ENCODE results near the gene AS3MT. TPM values are rescaled to one million over a fixed set of nuclear protein-coding genes. Genes with fewer than 3 reads are reported as not detected.

Gene AS3MT
- total RNA-seq, 6 experiments from 2014 or later, result 5.3 to 23.2 (median 14.4) TPM

- no peak for ATAC-seq
- intact Hi-C loops (cut with DNase I), result no loop called here
- Histone ChIP-seq H3K4me1 (peaks cover 0 to 8% (median under 1%) of the 10 kb centered on the region in 4 donors), H3K27me3 (no peaks in the 10 kb centered on the region), H3K4me3 (peak overlapping the region; percentile 51 to 65 (median 61)), H3K9me3 (no peaks in the 10 kb centered on the region), H3K36me3 (peaks cover 0 to 5% (median 2%) of the 10 kb centered on the region in 4 donors), H3K27ac (peak overlapping the region in 2 of 3 donors; percentile 50 to 66)
- DNase-seq, result no peak
- 44% methylated on average over 5 of the region's 5 CpGs for WGBS (ENCODE audit: insufficient coverage, low coverage, low lambda C conversion rate, missing lambda C conversion rate)
- no peak for TF ChIP-seq CTCF (IDR thresholded peaks at IDR 0.05)
- TF ChIP-seq POLR2A (IDR thresholded peaks at IDR 0.05), result no peak
Observed at GRCh38 chr10:102868911-102869257, 386 bp upstream of the AS3MT start.

- TF ChIP-seq CTCF (IDR thresholded peaks at IDR 0.05) (no peak), POLR2A (IDR thresholded peaks at IDR 0.05) (no peak)
- peaks cover 0 to 8% (median 0%) of the 10 kb centered on the region in 4 donors for H3K4me1 ChIP-seq
- peak overlapping the region; percentile 51 to 65 (median 61) for H3K4me3 ChIP-seq
- H3K36me3 ChIP-seq, result no peaks in the 10 kb centered on the region
- H3K27me3 ChIP-seq, result no peaks in the 10 kb centered on the region
- DNase-seq, result no peak
- H3K27ac ChIP-seq, result peak overlapping the region in 2 of 3 donors; percentile 50 to 66
- peak in 3 of 4 donors; percentile 10 to 27 (median 14) for ATAC-seq
- intact Hi-C loops (cut with DNase I), result no loop called here
- no peaks in the 10 kb centered on the region for H3K9me3 ChIP-seq
- WGBS (ENCODE audit: insufficient coverage, low coverage, low lambda C conversion rate, missing lambda C conversion rate), result 66% methylated on average over 10 of the region's 10 CpGs
Observed at GRCh38 chr10:102870221-102870620, 951 bp downstream of the AS3MT start.

DNA sequence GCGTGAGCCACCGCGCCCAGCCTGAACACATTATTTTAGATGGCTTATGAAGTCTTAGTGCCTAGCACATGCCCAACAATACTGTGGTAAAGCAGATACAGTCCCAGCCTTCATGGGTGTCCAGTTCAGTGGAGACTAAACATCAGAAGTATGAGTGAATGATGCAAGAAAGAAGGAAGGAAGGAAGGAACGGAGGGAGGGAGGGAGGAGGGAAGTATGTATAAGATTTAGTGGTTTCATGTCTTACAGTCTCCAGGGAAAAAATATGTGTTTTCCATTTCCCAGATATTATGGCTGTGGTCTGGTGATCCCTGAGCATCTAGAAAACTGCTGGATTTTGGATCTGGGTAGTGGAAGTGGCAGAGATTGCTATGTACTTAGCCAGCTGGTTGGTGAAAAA, 2.9 kb downstream of the AS3MT start:
- no peak for ATAC-seq
- Histone ChIP-seq H3K27me3 (no peaks in the 10 kb centered on the region), H3K27ac (no peak overlapping the region), H3K4me1 (peaks cover 0 to 19% (median 5%) of the 10 kb centered on the region in 4 donors), H3K4me3 (no peak overlapping the region), H3K36me3 (no peaks in the 10 kb centered on the region), H3K9me3 (no peaks in the 10 kb centered on the region)
- DNase-seq, result no peak
- 90% methylated on average over 4 of the region's 4 CpGs for WGBS (ENCODE audit: insufficient coverage, low coverage, low lambda C conversion rate, missing lambda C conversion rate)
- intact Hi-C loops (cut with DNase I), result no loop called here
- no peak for TF ChIP-seq POLR2A (IDR thresholded peaks at IDR 0.05)
- no peak for TF ChIP-seq CTCF (IDR thresholded peaks at IDR 0.05)

DNA sequence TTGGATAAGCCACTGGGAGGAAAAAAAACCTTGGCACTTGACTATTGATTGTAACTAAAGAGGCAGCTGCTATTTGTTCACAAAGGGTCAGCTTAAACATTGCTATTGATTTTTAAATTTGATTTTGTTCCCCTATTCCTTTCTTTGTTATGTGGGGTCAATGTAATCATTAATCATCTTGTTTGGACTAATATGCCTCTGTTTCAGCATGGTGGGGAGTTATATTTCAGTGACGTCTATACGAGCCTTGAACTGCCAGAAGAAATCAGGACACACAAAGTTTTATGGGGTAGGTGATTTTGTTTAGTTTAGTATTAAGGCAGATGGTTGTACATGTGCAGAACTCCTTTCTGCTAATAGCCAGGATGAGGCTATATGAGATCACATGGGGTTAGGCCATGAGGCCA, 7.5 kb downstream of the AS3MT start:
- Histone ChIP-seq H3K9me3 (no peaks in the 10 kb centered on the region), H3K4me3 (no peak overlapping the region), H3K36me3 (peaks cover 0 to 9% (median 4%) of the 10 kb centered on the region in 4 donors), H3K27ac (peak overlapping the region in 2 of 3 donors; percentile 14 to 62), H3K4me1 (peaks cover 0 to 21% (median 8%) of the 10 kb centered on the region in 4 donors), H3K27me3 (no peaks in the 10 kb centered on the region)
- ATAC-seq, result peak; percentile 77 to 89 (median 82)
- intact Hi-C loops (cut with DNase I), result no loop called here
- TF ChIP-seq POLR2A (IDR thresholded peaks at IDR 0.05) (no peak), CTCF (IDR thresholded peaks at IDR 0.05) (no peak)
- no peak for DNase-seq
- 50% methylated on average over 2 of the region's 2 CpGs for WGBS (ENCODE audit: insufficient coverage, low coverage, low lambda C conversion rate, missing lambda C conversion rate)

- no peaks in the 10 kb centered on the region for H3K27me3 ChIP-seq
- peaks cover 0 to 9% (median 4%) of the 10 kb centered on the region in 4 donors for H3K36me3 ChIP-seq
- H3K4me3 ChIP-seq, result no peak overlapping the region
- ATAC-seq (no peak), DNase-seq (no peak)
- intact Hi-C loops (cut with DNase I), result no loop called here
- WGBS (ENCODE audit: insufficient coverage, low coverage, low lambda C conversion rate, missing lambda C conversion rate), result 72% methylated on average over 4 of the region's 4 CpGs
- H3K4me1 ChIP-seq, result peaks cover 0 to 21% (median 8%) of the 10 kb centered on the region in 4 donors
- no peak overlapping the region for H3K27ac ChIP-seq
- no peaks in the 10 kb centered on the region for H3K9me3 ChIP-seq
- TF ChIP-seq CTCF (IDR thresholded peaks at IDR 0.05) (no peak), POLR2A (IDR thresholded peaks at IDR 0.05) (no peak)
Observed at GRCh38 chr10:102878629-102879028, 9.4 kb downstream of the AS3MT start.

Data from right lobe of liver (tissue), 6 donors.